C4-2B (cell line): ENCODE measurements around the gene FXYD3.
A peak's percentile ranks its signal among the peaks of the same experiment; 100 is the strongest.

ENCODE experiments used
- ZFX ChIP-seq: fragments of 450-650 bp; IDR thresholded peaks from 2 replicates; pipeline ENCODE4 v1.6.1; 2017
- TF ChIP-seq, protein P1 (sequence below): fragments of 450-650 bp; conservative IDR thresholded peaks from 2 replicates; pipeline ENCODE4 v1.5.1; 2017; ENCODE audit warnings: mild to moderate bottlenecking

DNA sequence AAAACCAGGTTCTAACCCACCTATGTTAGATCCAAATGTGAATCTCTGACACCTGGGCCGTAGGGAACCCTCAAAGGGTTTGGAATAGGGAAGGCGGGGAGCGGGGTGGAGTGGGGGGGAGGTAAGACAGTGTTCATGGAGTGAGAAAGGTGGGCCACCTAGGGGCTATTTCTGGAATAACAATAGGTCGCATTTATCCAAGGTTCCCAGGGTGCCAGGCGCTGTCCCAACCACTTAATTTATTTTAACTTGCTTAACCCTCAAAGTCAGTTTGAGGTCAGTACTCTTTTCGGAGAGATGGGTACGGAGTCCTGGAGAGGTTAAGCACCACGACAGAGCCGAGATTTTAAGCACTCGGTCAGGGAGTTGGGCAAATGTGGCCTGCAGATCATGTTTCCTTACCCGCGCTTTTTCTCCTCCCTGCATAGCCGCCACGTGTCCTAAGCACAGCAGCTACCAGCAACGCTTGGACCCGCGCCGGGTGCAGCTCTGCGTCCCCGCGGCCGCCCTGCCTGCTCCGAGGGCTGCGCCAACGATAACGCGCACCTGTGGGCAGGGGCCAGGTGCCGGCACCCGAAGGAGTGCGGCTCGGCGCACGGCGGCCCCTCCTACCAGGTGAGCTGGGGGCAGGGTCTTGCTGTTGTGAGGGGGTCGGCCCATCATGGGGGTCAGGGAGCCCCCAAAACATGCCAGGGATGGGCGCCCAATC lies 25.0 kb upstream of the FXYD3 start:
- TF ChIP-seq, protein P1, sequence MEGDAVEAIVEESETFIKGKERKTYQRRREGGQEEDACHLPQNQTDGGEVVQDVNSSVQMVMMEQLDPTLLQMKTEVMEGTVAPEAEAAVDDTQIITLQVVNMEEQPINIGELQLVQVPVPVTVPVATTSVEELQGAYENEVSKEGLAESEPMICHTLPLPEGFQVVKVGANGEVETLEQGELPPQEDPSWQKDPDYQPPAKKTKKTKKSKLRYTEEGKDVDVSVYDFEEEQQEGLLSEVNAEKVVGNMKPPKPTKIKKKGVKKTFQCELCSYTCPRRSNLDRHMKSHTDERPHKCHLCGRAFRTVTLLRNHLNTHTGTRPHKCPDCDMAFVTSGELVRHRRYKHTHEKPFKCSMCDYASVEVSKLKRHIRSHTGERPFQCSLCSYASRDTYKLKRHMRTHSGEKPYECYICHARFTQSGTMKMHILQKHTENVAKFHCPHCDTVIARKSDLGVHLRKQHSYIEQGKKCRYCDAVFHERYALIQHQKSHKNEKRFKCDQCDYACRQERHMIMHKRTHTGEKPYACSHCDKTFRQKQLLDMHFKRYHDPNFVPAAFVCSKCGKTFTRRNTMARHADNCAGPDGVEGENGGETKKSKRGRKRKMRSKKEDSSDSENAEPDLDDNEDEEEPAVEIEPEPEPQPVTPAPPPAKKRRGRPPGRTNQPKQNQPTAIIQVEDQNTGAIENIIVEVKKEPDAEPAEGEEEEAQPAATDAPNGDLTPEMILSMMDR = peak; percentile 87
- TF ChIP-seq ZFX = no peak
